ENCODE results near the gene LIN7B. TPM values are rescaled to one million over a fixed set of nuclear protein-coding genes. Genes with fewer than 3 reads are reported as not detected.
"Not testable (repeated sequence)": the region's sequence is repeated elsewhere in the genome, so short reads cannot be mapped to it uniquely, and the experiment has no call there.

Gene LIN7B
- polyA plus RNA-seq, 4 donors: 5.4 to 13.2 (median 8.8) TPM

DNA sequence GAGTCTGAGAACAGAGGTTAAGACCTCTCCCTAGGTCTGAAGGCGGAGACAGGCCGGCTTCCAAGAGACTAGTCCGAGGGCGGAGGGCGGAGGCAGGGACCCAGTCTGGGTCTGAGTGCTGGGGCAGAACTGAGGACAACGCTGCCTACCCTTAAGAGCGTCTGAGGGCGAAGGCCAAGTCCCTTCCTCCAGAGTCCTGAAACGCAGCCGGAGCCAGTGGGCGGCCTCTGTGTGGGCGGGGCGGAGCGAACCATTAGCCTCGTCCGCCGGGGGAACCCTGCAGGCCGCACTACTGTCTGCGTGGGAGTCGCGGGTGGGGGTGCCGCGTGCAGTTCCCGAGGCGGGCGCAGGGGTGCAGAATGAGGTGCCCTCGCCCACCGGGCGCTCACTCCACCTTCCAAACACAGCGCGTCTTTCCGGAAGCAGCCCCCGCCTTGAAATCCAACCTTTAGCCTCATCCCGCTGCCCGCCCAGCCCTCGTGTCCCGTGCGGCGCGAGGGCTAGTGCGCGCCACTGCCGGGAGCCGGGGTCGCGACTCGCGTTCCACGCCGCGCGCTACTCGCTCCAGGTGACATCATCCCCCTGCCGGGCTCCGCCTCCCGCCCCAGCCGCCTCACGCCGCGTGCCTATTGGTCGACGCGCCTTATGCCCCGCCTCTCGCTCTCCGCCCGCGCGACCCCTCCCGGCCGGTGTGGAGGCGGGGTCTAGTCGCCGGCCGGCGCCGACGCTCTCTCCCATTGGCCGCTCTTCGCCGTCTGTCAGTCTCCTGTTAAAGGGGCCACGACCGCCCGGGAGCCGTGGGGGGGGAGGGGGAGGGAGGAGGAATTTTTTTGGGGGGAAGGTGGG, 4.6 kb downstream of the LIN7B start, which contains the start of gene C19orf73:
C19orf73 (minus strand) TSS at position 579 of the 846 bp plus-strand sequence; CDS start at position 458, 121 bp downstream.
- peak in 3 of 4 donors; percentile 83 to 84 (median 84) for DNase-seq (ENCODE audit: low read depth in 4 of 4, low spot score in 2 of 4)

DNA sequence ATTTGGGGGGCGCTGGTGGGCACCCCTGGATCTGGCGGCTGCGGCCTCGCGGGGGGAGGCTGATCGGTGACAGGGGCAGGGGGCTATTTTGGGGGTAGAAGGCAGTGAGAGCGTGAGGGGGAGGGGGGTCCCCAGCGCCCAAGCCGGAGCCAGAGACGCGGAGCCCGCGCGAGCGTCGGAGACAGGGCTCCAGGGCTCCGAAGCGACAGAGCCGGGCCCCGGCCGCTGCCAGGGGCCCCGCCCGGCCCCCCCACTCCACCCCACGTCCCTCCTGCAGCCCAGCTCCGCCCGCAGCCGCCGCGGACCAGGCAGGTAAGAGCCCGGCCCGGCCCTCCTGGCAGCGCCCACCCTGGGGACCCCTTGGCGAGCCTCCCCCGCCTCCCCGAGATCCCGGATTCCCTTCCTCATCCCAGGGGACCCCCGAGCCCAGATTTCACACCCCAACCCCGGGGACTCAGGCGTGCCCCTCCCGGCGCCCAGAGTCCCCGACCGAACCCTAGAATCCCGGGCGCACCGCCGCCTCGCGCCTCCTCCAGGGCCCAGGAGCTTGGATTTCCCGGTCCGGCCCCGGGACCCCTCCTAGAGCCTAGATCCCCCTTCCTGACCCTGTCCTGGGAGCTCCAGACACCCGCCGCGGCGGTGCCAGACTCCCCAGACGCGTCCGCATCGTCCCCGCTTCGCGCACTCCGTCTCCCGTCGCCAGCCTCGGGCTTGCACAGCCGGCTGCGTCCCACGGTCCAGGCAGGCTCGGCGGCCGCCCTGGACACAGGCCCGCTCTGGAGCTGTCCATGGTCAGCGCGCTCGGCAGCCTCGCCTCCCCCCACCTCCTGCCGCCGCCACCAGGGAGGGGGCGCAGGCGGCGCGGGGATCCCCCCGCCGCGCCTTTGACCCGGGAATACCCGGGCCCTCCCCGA, 5.5 kb downstream of the LIN7B start, which contains the start of gene PPFIA3:
PPFIA3 (plus strand) TSS at position 134 of the 914 bp plus-strand sequence. CDS start 8,330 bp downstream, outside the sequence.
- peak in 1 of 4 donors; percentile 62 for DNase-seq (ENCODE audit: low read depth in 4 of 4, low spot score in 2 of 4)

DNA sequence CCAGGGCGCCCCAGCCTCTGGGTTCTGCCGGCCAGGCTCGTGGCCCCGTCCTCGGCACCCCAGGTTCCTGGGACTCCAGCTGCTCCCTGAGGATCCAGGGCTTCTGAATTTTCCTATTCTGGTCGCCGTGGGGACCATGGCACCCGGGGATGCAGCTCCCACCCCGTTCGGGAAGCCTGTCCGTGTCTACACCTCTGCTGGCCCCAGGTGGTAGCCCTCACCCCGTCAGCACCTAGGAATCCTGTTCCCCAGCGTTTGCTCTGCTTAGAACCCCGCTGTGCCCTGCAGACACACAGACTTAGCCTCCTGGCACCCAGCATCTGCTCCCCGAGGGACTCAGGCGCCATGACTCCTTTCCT, 6.1 kb downstream of the LIN7B start:
- no peak for DNase-seq (ENCODE audit: low read depth in 4 of 4, low spot score in 2 of 4)

DNA sequence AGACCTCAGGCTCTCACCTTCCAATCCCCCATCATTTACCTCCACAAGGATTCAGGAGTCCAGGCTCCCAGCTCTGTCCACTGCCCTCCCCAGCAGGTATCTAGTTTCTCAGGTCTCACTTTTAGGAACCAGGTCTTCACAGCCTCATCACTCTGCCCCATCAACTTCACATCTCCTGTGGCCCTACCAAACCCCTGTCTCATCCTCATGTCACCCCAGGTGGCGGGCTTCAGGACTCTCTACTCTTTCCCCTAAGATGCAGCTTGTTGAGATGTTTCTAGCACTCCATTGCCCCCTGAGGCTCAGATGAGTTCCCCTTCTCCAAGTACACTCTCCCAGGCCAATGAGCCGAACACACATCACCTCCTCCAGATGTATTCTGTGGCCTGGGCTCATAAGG, 6.7 kb downstream of the LIN7B start:
- no peak for DNase-seq (ENCODE audit: low read depth in 4 of 4, low spot score in 2 of 4)

DNA sequence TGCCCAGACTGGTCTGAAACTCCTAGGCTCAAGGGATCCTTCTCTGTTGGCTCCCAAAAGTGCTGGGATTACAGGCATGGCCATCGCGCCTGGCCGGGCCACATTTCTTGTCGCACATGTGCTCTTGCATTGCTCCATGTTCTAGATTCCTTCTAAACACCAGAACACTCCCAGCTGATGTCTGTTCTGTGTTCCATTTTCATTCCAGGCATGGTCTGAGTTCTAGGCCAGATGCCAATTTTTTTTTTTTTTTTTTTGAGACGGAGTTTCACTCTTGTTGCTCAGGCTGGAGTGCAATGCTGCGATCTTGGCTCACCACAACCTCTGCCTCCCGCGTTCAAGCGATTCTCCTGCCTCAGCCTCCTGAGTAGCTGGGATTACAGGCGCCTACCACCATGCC, 7.7 kb downstream of the LIN7B start:
- not testable (repeated sequence) for DNase-seq (ENCODE audit: low read depth in 4 of 4, low spot score in 2 of 4)

DNA sequence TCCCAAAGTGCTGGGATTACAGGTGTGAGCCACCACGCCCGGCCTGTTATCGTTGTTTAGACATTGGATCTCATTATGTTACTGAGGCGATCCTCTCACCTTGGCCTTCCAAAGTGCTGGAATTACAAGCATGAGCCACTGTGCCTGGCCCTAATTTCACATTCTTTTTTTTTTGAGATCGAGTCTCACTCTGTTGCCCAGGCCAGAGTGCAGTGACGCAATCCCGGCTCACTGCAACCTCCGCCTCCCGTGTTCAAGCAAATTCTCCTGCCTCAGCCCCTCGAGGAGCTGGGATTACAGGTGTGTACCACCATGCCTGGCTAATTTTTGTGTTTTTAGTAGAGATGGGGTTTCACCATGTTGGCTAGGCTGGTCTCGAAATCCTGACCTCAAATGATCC, 9.1 kb downstream of the LIN7B start:
- not testable (repeated sequence) for DNase-seq (ENCODE audit: low read depth in 4 of 4, low spot score in 2 of 4)

DNA sequence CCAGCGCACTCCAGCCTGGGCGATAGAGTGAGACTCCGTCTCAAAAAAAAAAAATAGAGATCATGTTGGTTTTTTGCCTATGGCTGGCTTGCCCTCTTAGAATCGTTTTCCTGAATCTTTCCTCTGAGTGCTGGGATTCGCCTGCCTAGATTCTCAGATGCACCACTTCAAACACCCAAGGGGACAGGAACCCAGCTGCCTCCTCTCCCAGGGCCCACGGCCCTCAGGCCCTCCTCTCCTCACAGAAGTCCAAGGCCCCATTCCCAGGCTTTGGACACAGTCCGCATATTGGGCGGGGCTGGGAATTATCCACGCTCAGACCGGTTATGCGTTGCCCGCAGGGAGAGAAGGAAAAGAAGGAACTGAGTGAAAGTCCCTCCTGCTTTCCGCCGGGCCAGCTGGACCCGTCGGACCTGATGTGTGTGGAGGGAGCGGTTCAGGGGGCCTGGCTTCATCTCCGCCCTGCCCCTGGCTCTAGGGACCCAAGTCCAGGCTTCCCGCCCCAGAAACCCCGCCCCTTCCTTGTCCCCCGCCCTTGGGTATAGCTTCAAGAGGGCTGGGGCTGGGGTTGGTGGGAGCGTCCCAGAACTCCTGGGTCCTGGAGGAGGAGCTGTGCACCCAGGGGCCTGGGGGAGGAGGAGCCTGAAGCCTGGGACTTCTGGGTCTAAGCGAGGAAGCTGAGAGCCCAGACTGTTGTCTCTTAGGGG, 11.0 kb downstream of the LIN7B start:
- DNase-seq (ENCODE audit: low read depth in 4 of 4, low spot score in 2 of 4): no peak

DNA sequence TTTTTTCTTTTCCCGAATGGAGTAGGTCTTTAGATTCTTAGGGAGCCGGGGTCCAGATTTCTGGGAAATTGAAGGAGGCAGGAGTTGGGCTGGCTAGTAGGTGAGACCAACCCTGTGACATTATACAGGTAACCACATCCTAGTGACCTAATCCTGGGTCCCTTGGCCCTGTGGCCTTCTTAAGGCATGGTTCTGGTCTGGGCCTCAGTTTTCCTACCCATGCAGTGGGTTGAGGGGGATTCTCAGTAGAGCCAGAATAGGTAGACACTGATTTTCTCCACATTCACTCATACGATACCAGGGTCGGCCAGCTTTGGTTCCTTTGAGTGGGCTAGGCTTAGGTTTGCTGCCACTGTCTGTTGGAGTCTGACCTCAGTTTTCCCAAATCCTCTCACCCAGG, 12.4 kb downstream of the LIN7B start:
- DNase-seq (ENCODE audit: low read depth in 4 of 4, low spot score in 2 of 4): no peak

DNA sequence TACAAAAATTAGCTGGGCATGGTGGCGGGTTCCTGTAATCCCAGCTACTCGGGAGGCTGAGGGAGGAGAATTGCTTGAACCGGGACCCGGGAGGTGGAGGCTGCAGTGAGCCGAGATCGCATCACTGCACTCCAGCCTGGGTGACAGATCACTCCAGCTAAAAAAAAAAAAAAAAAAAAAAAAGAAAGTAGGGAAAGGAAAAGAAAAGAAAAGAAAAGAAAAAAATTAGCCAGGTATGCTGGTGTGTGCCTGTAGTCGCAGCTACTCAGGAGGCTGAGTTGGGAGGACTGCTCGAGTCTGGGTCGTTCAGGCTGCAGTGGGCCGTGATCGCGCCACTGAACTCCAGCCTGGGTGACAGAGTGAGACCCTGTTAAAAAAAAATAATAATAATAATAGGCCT, 13.1 kb downstream of the LIN7B start:
- DNase-seq (ENCODE audit: low read depth in 4 of 4, low spot score in 2 of 4): not testable (repeated sequence)

DNA sequence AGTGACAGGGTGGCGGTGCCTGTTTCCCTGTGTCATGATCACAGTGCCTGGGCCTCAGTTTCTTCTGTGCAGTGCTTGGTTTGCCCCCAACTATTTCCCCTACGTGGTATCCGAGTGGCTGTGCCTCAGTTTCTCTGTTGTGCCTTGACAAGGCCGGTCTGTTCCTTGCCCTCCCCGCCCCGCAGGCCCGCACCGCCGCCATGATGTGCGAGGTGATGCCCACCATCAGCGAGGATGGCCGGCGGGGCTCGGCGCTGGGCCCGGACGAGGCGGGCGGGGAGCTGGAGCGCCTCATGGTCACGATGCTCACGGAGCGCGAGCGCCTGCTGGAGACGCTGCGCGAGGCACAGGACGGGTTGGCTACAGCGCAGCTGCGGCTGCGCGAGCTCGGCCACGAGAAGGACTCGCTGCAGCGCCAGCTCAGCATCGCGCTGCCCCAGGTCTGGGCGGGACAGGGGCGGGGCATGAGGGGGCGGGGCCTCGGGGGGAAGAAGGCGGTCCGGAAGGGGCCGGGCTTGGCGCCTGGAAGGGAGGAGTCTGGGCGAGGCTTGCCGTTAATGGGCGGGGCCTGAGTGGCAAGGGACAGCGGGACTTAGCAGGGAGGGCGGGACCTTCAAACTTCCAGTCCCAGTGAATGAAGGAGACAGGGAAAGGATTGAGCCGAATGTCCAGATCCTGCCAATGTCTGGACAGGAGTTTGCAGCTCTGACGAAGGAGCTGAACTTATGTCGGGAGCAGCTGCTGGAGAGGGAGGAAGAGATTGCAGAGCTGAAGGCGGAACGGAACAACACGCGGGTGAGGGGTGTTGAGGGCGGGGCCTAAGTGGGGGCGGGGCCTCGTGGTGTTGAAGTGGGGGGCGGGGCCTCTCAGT, 13.7 kb downstream of the LIN7B start:
- peak in 2 of 4 donors; percentile 90 to 94 for DNase-seq (ENCODE audit: low read depth in 4 of 4, low spot score in 2 of 4)

DNA sequence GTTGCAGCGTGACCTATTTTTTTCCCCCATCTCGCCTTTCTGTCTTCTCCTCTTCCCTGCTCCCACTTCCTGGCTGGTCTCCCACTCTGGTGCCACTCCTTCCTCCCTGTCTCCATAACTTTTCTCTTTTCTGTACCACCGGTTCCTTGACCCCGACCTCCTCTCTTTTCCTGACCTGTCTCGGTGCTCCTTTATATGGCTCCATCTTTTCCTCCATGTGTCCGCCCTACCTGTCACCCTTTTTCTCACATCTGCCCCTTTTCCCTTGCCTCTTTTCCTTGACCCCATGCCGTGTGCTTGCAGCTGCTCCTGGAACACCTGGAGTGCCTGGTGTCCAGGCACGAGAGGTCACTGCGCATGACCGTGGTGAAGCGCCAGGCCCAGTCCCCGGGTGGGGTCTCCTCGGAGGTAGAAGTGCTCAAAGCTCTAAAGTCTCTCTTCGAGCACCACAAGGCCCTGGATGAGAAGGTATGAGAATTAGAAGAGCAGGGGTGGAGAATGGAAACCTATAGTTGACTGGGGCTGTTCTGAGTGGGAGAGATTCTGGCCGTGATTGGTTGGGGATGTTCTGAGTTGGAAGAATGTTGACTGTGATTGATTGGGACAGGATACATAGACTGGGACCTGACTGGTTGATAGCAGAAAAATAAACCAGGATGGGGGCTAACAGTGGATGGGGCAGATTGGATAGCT, 14.5 kb downstream of the LIN7B start:
- DNase-seq (ENCODE audit: low read depth in 4 of 4, low spot score in 2 of 4): no peak

DNA sequence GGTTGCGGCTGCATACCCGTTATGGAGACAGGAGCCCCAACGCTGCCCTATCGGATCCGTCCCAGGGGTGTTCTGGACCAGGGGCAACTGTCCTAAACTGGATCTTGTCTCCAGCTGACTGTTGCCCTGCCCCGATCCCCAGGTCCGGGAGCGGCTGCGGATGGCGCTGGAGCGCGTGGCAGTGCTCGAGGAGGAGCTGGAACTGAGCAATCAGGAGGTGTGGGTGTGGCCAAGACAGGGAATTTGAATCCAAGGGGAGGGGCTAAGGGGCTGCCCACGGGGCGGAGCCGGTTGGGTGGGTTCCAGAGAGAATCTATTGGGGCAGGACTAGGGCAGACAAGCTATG, 15.0 kb downstream of the LIN7B start:
- no peak for DNase-seq (ENCODE audit: low read depth in 4 of 4, low spot score in 2 of 4)

DNA sequence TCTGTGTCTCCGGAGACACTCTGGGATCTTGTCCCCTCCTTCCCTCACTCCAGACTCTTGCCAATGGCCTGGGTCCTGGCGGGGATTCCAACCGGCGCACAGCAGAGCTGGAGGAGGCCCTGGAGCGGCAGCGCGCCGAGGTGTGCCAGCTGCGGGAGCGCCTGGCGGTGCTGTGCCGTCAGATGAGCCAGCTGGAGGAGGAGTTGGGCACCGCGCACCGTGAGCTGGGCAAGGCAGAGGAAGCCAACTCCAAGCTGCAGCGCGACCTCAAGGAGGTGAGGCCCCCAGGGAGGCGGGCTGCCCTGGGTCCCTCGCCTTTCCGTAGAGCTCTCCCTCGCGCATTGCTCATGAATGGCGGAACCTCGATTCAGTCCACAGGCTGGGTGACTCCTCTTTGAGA, 16.2 kb downstream of the LIN7B start:
- DNase-seq (ENCODE audit: low read depth in 4 of 4, low spot score in 2 of 4): no peak

DNA sequence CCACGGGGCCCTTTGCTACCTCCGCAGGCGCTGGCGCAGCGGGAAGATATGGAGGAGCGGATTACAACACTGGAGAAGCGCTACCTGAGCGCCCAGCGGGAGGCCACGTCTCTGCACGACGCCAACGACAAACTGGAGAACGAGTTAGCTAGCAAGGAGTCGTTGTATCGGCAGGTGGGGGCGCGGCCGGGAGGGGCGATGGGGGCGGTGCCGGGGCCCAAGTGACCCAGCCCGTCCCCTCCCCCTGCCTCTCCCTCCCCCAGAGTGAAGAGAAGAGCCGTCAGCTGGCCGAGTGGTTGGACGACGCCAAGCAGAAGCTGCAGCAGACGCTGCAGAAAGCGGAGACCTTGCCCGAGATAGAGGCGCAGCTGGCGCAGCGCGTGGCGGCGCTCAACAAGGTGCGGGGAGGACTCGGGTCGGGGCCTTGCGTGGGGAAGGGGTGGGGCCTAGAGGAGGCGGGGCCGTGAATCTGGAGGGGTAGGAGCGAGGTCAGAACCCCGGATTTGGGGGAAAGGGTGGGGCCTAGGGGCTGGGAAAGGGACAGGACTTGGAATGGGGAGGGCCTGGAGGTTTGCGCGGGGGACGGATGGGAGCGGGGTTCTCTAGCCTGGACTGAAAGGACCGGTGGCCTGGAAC, 18.9 kb downstream of the LIN7B start:
- DNase-seq (ENCODE audit: low read depth in 4 of 4, low spot score in 2 of 4): no peak

DNA sequence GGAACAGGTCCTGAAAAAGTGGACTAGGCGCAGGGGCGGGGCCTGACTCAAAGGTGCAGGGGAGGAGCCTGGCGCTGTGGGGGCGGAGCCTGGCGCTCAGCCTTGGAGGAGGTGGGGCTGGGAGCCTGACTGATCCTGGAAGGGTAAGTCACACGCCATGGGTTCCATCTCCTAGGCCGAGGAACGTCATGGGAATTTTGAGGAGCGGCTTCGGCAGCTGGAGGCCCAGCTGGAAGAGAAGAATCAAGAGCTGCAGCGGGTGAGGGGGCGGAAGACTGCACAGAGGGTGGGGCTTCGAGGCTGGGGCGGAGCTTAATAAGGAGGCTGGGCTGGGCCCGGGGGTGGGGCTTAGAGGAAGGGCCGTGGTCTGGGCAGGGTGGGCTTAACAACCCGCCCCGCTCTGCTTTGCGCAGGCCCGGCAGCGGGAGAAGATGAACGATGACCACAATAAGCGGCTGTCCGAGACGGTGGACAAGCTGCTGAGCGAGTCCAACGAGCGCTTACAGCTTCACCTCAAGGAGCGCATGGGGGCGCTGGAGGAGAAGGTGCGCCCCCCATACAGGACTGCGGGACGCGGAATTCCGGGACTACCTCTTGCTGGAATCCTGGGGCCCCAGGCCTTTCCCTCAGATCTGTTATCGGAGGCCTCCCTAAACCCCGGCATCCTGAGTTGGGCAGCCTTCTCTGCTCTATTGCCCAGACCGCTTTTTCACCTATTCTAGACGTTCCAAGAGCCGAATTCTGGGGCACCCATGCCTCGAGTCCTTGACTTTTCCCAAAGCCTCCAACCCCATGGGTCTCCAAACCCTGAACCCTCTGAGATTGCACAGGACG, 19.7 kb downstream of the LIN7B start:
- peak in 1 of 4 donors; percentile 75 for DNase-seq (ENCODE audit: low read depth in 4 of 4, low spot score in 2 of 4)

DNA sequence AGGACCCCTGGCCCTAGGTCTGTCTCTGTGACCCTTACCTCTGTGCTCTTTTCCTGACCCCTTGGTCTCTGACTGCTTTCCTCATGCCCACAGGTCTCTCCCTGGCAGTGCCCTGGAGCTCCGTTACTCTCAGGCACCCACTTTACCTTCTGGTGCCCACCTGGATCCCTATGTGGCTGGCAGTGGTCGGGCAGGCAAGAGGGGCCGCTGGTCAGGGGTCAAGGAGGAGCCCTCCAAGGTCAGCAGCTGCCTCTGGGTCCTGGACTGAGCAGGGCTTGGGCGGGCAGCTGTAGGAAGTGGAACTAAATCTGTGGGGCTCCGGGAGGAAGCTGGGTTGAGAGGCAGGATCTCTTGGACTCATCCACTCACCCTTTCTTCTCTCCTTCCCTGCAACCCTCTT, 21.5 kb downstream of the LIN7B start:
- no peak for DNase-seq (ENCODE audit: low read depth in 4 of 4, low spot score in 2 of 4)

DNA sequence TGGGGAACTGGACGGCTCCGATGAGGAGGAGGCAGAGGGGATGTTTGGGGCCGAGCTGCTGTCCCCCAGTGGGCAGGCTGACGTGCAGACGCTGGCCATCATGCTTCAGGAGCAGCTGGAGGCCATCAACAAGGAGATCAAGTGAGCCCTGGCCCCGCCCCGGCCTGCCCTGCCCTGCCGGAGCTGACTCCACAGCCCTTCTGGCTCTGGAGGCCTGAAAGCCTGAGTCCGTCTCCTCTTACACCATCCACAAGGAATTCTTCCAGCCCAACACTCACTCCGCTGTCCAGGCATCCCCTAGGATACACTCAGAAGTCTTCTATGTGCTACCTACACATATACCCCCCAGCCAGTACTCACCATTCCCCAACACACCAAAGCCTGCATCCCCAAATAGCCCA, 22.6 kb downstream of the LIN7B start:
- DNase-seq (ENCODE audit: low read depth in 4 of 4, low spot score in 2 of 4): no peak

DNA sequence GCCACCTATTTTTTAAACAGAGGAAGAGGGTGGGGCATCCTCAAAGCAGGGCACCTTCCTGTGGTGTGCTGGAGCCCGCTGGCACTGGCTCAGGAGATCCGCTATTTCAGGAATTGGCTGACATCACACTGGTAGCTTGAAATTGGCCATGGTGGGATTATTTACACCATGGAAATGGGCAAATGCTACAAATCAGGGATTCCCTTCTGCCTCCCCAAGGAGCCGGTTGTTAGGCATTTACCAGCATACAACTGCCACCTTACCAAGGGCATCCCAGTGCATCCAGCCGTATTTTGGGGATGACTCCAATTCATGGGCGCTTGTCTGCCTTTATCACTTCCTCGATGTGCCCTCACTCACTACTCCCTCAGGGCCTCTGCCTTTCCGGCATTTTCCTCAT, 26.8 kb downstream of the LIN7B start:
- DNase-seq (ENCODE audit: low read depth in 4 of 4, low spot score in 2 of 4): no peak

Data from left renal cortex interstitium (tissue), 4 donors.